ENCODE results near the gene FCN2.

DNA sequence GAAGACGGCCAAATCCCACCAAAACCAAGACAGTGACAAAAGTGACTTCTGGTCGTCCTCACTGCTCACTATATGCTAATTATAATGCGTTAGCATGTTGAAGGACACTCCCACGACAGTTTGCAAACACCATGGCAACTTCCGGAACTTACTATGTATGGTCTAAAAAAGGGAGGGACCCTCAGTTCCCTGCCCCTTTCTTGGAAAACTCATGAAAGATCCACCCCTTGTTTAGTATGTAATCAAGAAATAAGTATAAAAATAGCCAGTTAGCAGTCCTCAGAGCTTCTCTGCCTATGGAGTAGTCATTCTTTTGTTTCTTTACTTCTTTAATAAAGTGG, 9.5 kb downstream of the FCN2 start:
- TF ChIP-seq, protein P1, sequence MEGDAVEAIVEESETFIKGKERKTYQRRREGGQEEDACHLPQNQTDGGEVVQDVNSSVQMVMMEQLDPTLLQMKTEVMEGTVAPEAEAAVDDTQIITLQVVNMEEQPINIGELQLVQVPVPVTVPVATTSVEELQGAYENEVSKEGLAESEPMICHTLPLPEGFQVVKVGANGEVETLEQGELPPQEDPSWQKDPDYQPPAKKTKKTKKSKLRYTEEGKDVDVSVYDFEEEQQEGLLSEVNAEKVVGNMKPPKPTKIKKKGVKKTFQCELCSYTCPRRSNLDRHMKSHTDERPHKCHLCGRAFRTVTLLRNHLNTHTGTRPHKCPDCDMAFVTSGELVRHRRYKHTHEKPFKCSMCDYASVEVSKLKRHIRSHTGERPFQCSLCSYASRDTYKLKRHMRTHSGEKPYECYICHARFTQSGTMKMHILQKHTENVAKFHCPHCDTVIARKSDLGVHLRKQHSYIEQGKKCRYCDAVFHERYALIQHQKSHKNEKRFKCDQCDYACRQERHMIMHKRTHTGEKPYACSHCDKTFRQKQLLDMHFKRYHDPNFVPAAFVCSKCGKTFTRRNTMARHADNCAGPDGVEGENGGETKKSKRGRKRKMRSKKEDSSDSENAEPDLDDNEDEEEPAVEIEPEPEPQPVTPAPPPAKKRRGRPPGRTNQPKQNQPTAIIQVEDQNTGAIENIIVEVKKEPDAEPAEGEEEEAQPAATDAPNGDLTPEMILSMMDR (IDR thresholded peaks at IDR 0.05; ENCODE audit: low read length): no peak
- TF ChIP-seq EZH2 (optimal IDR thresholded peaks at IDR 0.05; ENCODE audit: low read depth, low read length): no peak

All from MM.1S (cell line).